GM23338 (cell line): ENCODE data around the gene TATDN3. TPM values are rescaled to one million over a fixed set of nuclear protein-coding genes. Genes with fewer than 3 reads are reported as not detected.

Experiments
- ATAC-seq: fragments of 200-7000 bp; cut with Tn5 transposase; 3 replicates; pipeline ENCODE4 v1.9.1; 2020
- DNase-seq: peaks from one replicate; pipeline ENCODE4 v3.0.0-alpha.2; 2015; ENCODE audit warnings: low spot score
- H2AFZ ChIP-seq: fragments of 200-600 bp; sonication (generic); 2 replicates; pipeline ENCODE4 v1.8.0; 2016; ENCODE audit warnings: antibody characterized with exemption, mild to moderate bottlenecking, moderate library complexity
- H3F3A ChIP-seq: fragments of 200-600 bp; sonication (generic); replicated peaks from 2 replicates; pipeline ENCODE4 v1.8.0; 2017; ENCODE audit warnings: antibody characterized with exemption, mixed run types, low read depth
- H3K27ac ChIP-seq: fragments of 200-600 bp; sonication (generic); 2 replicates; pipeline ENCODE4 v1.6.1; 2016; ENCODE audit warnings: low read depth
- H3K27me3 ChIP-seq: fragments of 200-600 bp; sonication (generic); 2 replicates; pipeline ENCODE4 v1.8.0; 2016; ENCODE audit warnings: mild to moderate bottlenecking, mixed run types, moderate library complexity; ENCODE audit not compliant: insufficient read depth
- H3K36me3 ChIP-seq: fragments of 200-600 bp; sonication (generic); 2 replicates; pipeline ENCODE4 v1.8.0; 2016; ENCODE audit warnings: mild to moderate bottlenecking; ENCODE audit not compliant: insufficient read depth
- H3K4me1 ChIP-seq: fragments of 200-600 bp; sonication (generic); 2 replicates; pipeline ENCODE4 v1.8.0; 2016; ENCODE audit warnings: mild to moderate bottlenecking, moderate library complexity; ENCODE audit not compliant: insufficient read depth
- H3K4me2 ChIP-seq: fragments of 200-600 bp; sonication (generic); 2 replicates; pipeline ENCODE4 v1.7.1; 2017; ENCODE audit warnings: mixed run types
- H3K4me3 ChIP-seq: fragments of 200-600 bp; sonication (generic); 2 replicates; pipeline ENCODE4 v1.6.1; 2016; ENCODE audit warnings: mixed run types
- H3K79me2 ChIP-seq: fragments of 200-600 bp; sonication (generic); replicated peaks from 2 replicates; pipeline ENCODE4 v1.8.0; 2017; ENCODE audit warnings: mild to moderate bottlenecking; ENCODE audit not compliant: insufficient read depth
- H3K9me2 ChIP-seq: fragments of 200-600 bp; sonication (generic); 2 replicates; pipeline ENCODE4 v1.8.0; 2017; ENCODE audit not compliant: insufficient read depth
- H4K20me1 ChIP-seq: fragments of 200-600 bp; sonication (generic); replicated peaks from 2 replicates; pipeline ENCODE4 v1.8.0; 2017; ENCODE audit warnings: mild to moderate bottlenecking; ENCODE audit not compliant: insufficient read depth
- H3K27ac Mint-ChIP-seq: 2 replicates; pipeline ENCODE4 v1.8.0; 2020; ENCODE audit warnings: inconsistent platforms, mild to moderate bottlenecking, moderate library complexity, mixed read lengths
- H3K27me3 Mint-ChIP-seq: 3 replicates; pipeline ENCODE4 v1.8.0; 2022; ENCODE audit warnings: low read depth, mild to moderate bottlenecking, moderate library complexity, mixed read lengths, inconsistent platforms; ENCODE audit not compliant: insufficient read depth, poor library complexity
- H3K36me3 Mint-ChIP-seq: 3 replicates; pipeline ENCODE4 v1.8.0; 2021; ENCODE audit warnings: low read depth, mild to moderate bottlenecking, inconsistent platforms, moderate library complexity, mixed read lengths
- H3K4me1 Mint-ChIP-seq: 3 replicates; pipeline ENCODE4 v1.8.0; 2020; ENCODE audit warnings: mild to moderate bottlenecking, inconsistent platforms, mixed read lengths
- H3K4me3 Mint-ChIP-seq: 3 replicates; pipeline ENCODE4 v1.8.0; 2021; ENCODE audit warnings: moderate library complexity, mild to moderate bottlenecking, inconsistent platforms, mixed read lengths
- H3K9me3 Mint-ChIP-seq: 3 replicates; pipeline ENCODE4 v1.8.0; 2020; ENCODE audit warnings: moderate library complexity, mild to moderate bottlenecking, inconsistent platforms, mixed read lengths
- CREB1 ChIP-seq: fragments of 250-450 bp; sonication (Bioruptor Pico); IDR thresholded peaks from 2 replicates; pipeline ENCODE4 v1.5.0; 2020; ENCODE audit warnings: low read depth, mild to moderate bottlenecking, moderate library complexity
- CTCF ChIP-seq, 2 experiments: fragments of 200-600 bp in 1 of 2; sonication (generic) in 1 of 2; conservative IDR thresholded peaks; 2 replicates each; pipeline versions ENCODE4 v1.5.1 to v1.6.1; 2016 to 2017; ENCODE audit warnings: antibody characterized with exemption in 2 of 2, low read depth in 2 of 2, mild to moderate bottlenecking in 2 of 2, moderate library complexity in 1 of 2
- ETS1 ChIP-seq: IDR thresholded peaks from 2 replicates; pipeline ENCODE4 v1.6.1; 2016; ENCODE audit warnings: antibody characterized with exemption
- EZH2 ChIP-seq: fragments of 200-600 bp; sonication (generic); IDR thresholded peaks from one replicate; pipeline ENCODE4 v1.8.0; 2017; ENCODE audit warnings: antibody characterized with exemption, mild to moderate bottlenecking, low read depth; ENCODE audit not compliant: unreplicated experiment
- EZH2phosphoT487 ChIP-seq: fragments of 200-600 bp; sonication (generic); IDR thresholded peaks from one replicate; pipeline ENCODE4 v1.8.1; 2018; ENCODE audit warnings: antibody characterized with exemption; ENCODE audit not compliant: unreplicated experiment
- JUNB ChIP-seq: IDR thresholded peaks from one replicate; pipeline ENCODE4 v1.6.1; 2016; ENCODE audit warnings: antibody characterized with exemption; ENCODE audit not compliant: unreplicated experiment
- NANOG ChIP-seq: IDR thresholded peaks from 2 replicates; pipeline ENCODE4 v1.6.1; 2016; ENCODE audit warnings: antibody characterized with exemption, borderline replicate concordance
- POLR2AphosphoS5 ChIP-seq: IDR thresholded peaks from 2 replicates; pipeline ENCODE4 v1.6.1; 2016; ENCODE audit warnings: antibody characterized with exemption, low read depth
- STAT1 ChIP-seq: IDR thresholded peaks from one replicate; pipeline ENCODE4 v1.6.1; 2016; ENCODE audit warnings: antibody characterized with exemption; ENCODE audit not compliant: unreplicated experiment
- ZNF114 ChIP-seq: fragments of 250-450 bp; sonication (Bioruptor Pico); IDR thresholded peaks from 2 replicates; pipeline ENCODE4 v1.5.0; 2020; ENCODE audit warnings: mild to moderate bottlenecking, moderate library complexity
- ZNF331 ChIP-seq: fragments of 250-450 bp; sonication (Bioruptor Pico); IDR thresholded peaks from 2 replicates; pipeline ENCODE4 v1.5.0; 2020; ENCODE audit warnings: low read depth, mild to moderate bottlenecking, moderate library complexity
- polyA plus RNA-seq: library from polyadenylated mRNA; unstranded; fragments of >200 nt; fragmentation: Nextera tagmentation; extraction: Ambion mirVana; gene quantifications from 2 replicates; pipeline ENCODE4 v1.2.1, GENCODE V29; 2016
- total RNA-seq: library from RNA; depleted of rRNA; stranded (reverse); fragments of >200 nt; shearing (Covaris generic); gene quantifications from 2 replicates; pipeline ENCODE4 v1.2.3, GENCODE V29; 2014
- TF ChIP-seq, protein P1 (sequence below): IDR thresholded peaks from one replicate; pipeline ENCODE4 v1.6.1; 2018; ENCODE audit warnings: antibody characterized with exemption; ENCODE audit not compliant: unreplicated experiment
- TF ChIP-seq, protein P2 (sequence below): fragments of 250-450 bp; sonication (Bioruptor Pico); IDR thresholded peaks from 2 replicates; pipeline ENCODE4 v1.5.0; 2020; ENCODE audit warnings: mild to moderate bottlenecking, moderate library complexity

Gene TATDN3
- total and polyA plus RNA-seq, 2 experiments from 2014 or later: 10.9 to 24.2 TPM

GRCh38 chr1:212771341-212771740, 20.4 kb upstream of the TATDN3 start:
- Mint-ChIP-seq H3K27ac (no peak overlapping the region), H3K9me3 (peaks cover 21% of the 10 kb centered on the region; the same call in 2 of the 3 replicates), H3K4me3 (no peak overlapping the region), H3K4me1 (no peaks in the 10 kb centered on the region), H3K36me3 (peaks cover 82% of the 10 kb centered on the region), H3K27me3 (no peaks in the 10 kb centered on the region)
- H2AFZ ChIP-seq: no peak overlapping the region
- no peaks in the 10 kb centered on the region for H3K27me3 ChIP-seq
- no peak overlapping the region for H3K4me2 ChIP-seq
- H3F3A ChIP-seq: no peaks in the 10 kb centered on the region
- no peaks in the 10 kb centered on the region for H3K9me2 ChIP-seq
- peaks cover 81% of the 10 kb centered on the region for H3K79me2 ChIP-seq
- no peaks in the 10 kb centered on the region for H3K4me1 ChIP-seq
- TF ChIP-seq POLR2AphosphoS5 (no peak), ZNF114 (CRISPR knock-in tag) (no peak), NANOG (no peak), STAT1 (no peak), ZNF331 (CRISPR knock-in tag) (no peak), EZH2 (no peak), JUNB (no peak), EZH2phosphoT487 (no peak), CREB1 (CRISPR knock-in tag) (no peak), CTCF (conservative IDR thresholded peaks at IDR 0.05; ENCODE audit: low read depth in 2 of 2) (no peak), ETS1 (no peak)
- TF ChIP-seq, protein P1, sequence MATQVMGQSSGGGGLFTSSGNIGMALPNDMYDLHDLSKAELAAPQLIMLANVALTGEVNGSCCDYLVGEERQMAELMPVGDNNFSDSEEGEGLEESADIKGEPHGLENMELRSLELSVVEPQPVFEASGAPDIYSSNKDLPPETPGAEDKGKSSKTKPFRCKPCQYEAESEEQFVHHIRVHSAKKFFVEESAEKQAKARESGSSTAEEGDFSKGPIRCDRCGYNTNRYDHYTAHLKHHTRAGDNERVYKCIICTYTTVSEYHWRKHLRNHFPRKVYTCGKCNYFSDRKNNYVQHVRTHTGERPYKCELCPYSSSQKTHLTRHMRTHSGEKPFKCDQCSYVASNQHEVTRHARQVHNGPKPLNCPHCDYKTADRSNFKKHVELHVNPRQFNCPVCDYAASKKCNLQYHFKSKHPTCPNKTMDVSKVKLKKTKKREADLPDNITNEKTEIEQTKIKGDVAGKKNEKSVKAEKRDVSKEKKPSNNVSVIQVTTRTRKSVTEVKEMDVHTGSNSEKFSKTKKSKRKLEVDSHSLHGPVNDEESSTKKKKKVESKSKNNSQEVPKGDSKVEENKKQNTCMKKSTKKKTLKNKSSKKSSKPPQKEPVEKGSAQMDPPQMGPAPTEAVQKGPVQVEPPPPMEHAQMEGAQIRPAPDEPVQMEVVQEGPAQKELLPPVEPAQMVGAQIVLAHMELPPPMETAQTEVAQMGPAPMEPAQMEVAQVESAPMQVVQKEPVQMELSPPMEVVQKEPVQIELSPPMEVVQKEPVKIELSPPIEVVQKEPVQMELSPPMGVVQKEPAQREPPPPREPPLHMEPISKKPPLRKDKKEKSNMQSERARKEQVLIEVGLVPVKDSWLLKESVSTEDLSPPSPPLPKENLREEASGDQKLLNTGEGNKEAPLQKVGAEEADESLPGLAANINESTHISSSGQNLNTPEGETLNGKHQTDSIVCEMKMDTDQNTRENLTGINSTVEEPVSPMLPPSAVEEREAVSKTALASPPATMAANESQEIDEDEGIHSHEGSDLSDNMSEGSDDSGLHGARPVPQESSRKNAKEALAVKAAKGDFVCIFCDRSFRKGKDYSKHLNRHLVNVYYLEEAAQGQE: no peak
- TF ChIP-seq, protein P2, sequence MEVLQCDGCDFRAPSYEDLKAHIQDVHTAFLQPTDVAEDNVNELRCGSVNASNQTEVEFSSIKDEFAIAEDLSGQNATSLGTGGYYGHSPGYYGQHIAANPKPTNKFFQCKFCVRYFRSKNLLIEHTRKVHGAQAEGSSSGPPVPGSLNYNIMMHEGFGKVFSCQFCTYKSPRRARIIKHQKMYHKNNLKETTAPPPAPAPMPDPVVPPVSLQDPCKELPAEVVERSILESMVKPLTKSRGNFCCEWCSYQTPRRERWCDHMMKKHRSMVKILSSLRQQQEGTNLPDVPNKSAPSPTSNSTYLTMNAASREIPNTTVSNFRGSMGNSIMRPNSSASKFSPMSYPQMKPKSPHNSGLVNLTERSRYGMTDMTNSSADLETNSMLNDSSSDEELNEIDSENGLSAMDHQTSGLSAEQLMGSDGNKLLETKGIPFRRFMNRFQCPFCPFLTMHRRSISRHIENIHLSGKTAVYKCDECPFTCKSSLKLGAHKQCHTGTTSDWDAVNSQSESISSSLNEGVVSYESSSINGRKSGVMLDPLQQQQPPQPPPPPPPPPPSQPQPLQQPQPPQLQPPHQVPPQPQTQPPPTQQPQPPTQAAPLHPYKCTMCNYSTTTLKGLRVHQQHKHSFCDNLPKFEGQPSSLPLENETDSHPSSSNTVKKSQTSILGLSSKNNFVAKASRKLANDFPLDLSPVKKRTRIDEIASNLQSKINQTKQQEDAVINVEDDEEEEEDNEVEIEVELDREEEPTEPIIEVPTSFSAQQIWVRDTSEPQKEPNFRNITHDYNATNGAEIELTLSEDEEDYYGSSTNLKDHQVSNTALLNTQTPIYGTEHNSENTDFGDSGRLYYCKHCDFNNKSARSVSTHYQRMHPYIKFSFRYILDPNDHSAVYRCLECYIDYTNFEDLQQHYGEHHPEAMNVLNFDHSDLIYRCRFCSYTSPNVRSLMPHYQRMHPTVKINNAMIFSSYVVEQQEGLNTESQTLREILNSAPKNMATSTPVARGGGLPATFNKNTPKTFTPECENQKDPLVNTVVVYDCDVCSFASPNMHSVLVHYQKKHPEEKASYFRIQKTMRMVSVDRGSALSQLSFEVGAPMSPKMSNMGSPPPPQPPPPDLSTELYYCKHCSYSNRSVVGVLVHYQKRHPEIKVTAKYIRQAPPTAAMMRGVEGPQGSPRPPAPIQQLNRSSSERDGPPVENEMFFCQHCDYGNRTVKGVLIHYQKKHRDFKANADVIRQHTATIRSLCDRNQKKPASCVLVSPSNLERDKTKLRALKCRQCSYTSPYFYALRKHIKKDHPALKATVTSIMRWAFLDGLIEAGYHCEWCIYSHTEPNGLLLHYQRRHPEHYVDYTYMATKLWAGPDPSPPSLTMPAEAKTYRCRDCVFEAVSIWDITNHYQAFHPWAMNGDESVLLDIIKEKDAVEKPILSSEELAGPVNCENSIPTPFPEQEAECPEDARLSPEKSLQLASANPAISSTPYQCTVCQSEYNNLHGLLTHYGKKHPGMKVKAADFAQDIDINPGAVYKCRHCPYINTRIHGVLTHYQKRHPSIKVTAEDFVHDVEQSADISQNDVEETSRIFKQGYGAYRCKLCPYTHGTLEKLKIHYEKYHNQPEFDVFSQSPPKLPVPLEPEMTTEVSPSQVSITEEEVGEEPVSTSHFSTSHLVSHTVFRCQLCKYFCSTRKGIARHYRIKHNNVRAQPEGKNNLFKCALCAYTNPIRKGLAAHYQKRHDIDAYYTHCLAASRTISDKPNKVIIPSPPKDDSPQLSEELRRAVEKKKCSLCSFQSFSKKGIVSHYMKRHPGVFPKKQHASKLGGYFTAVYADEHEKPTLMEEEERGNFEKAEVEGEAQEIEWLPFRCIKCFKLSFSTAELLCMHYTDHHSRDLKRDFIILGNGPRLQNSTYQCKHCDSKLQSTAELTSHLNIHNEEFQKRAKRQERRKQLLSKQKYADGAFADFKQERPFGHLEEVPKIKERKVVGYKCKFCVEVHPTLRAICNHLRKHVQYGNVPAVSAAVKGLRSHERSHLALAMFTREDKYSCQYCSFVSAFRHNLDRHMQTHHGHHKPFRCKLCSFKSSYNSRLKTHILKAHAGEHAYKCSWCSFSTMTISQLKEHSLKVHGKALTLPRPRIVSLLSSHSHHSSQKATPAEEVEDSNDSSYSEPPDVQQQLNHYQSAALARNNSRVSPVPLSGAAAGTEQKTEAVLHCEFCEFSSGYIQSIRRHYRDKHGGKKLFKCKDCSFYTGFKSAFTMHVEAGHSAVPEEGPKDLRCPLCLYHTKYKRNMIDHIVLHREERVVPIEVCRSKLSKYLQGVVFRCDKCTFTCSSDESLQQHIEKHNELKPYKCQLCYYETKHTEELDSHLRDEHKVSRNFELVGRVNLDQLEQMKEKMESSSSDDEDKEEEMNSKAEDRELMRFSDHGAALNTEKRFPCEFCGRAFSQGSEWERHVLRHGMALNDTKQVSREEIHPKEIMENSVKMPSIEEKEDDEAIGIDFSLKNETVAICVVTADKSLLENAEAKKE (CRISPR knock-in tag): no peak
- ATAC-seq (no peak), DNase-seq (no peak)
- H3K36me3 ChIP-seq: peaks cover 12% of the 10 kb centered on the region; the same call in 1 of the 2 replicates
- H4K20me1 ChIP-seq: peaks cover 15% of the 10 kb centered on the region; the same call in 1 of the 2 replicates
- H3K4me3 ChIP-seq: no peak overlapping the region
- H3K27ac ChIP-seq: no peak overlapping the region
